CD14-positive monocyte (primary cell): Measurements from ENCODE around the gene KCNQ1. TPM values are rescaled to one million over a fixed set of nuclear protein-coding genes. Genes with fewer than 3 reads are reported as not detected.

ENCODE experiments used
- DNase-seq, 3 donors: peaks; one replicate each; pipeline ENCODE4 v3.0.0-alpha.2; 2011 to 2022
- H2AFZ ChIP-seq: 2 replicates; pipeline ENCODE4 v1.6.0; 2012; ENCODE audit warnings: mild to moderate bottlenecking, low read depth, low read length, inconsistent platforms; ENCODE audit not compliant: insufficient read depth, poor library complexity, severe bottlenecking
- H3K27ac ChIP-seq, 2 donors: 1 replicate in 1 of 2; 2 replicates in 1 of 2; pipeline ENCODE4 v1.5.1; 2012 to 2013; ENCODE audit warnings: low read length in 2 of 2, control low read depth in 1 of 2, inconsistent platforms in 1 of 2, low read depth in 1 of 2, mild to moderate bottlenecking in 1 of 2
- H3K27me3 ChIP-seq, 2 donors: one replicate each; pipeline versions ENCODE4 v1.6.0 to v1.6.1; 2011 to 2013; ENCODE audit warnings: low read length in 2 of 2; ENCODE audit not compliant: control insufficient read depth in 2 of 2, insufficient read depth in 2 of 2
- H3K36me3 ChIP-seq, 2 donors: replicated peaks in 1 of 2; 1 replicate in 1 of 2; 2 replicates in 1 of 2; pipeline versions ENCODE4 v1.5.1 to v1.6.1; 2012 to 2013; ENCODE audit warnings: low read length in 2 of 2, control low read depth in 1 of 2, inconsistent platforms in 1 of 2, mild to moderate bottlenecking in 1 of 2; ENCODE audit not compliant: insufficient read depth in 2 of 2, control insufficient read depth in 1 of 2
- H3K4me1 ChIP-seq, 2 donors: 1 replicate in 1 of 2; 2 replicates in 1 of 2; pipeline versions ENCODE4 v1.5.1 to v1.6.1; 2012 to 2013; ENCODE audit warnings: low read length in 2 of 2, control low read depth in 1 of 2, inconsistent platforms in 1 of 2, mild to moderate bottlenecking in 1 of 2, moderate library complexity in 1 of 2; ENCODE audit not compliant: insufficient read depth in 2 of 2, control insufficient read depth in 1 of 2
- H3K4me2 ChIP-seq: replicated peaks from 2 replicates; pipeline ENCODE3; 2012; ENCODE audit warnings: low read length, moderate library complexity, mild to moderate bottlenecking; ENCODE audit not compliant: poor library complexity, severe bottlenecking; ENCODE audit errors: extremely low read depth
- H3K4me3 ChIP-seq, 3 experiments: fragments of 200-600 bp in 1 of 3; sonication (generic) in 1 of 3; replicated peaks in 1 of 3; 1 replicate in 2 of 3; 2 replicates in 1 of 3; pipeline ENCODE4 v1.5.1; 2011 to 2013; ENCODE audit warnings: low read length in 3 of 3, mild to moderate bottlenecking in 3 of 3, control low read depth in 2 of 3, low read depth in 2 of 3, inconsistent platforms in 1 of 3, moderate library complexity in 1 of 3
- H3K79me2 ChIP-seq: 2 replicates; pipeline ENCODE4 v1.6.0; 2012; ENCODE audit warnings: mild to moderate bottlenecking, control low read depth, inconsistent platforms, low read length, moderate library complexity; ENCODE audit not compliant: insufficient read depth
- H3K9ac ChIP-seq: 2 replicates; pipeline ENCODE4 v1.6.0; 2017; ENCODE audit warnings: low read length, mild to moderate bottlenecking; ENCODE audit not compliant: insufficient read depth, poor library complexity, severe bottlenecking
- H3K9me3 ChIP-seq, 2 donors: replicated peaks in 1 of 2; 1 replicate in 1 of 2; 2 replicates in 1 of 2; pipeline versions ENCODE4 v1.5.1 to v1.6.1; 2012 to 2013; ENCODE audit warnings: low read length in 2 of 2, control low read depth in 1 of 2; ENCODE audit not compliant: control insufficient read depth in 1 of 2, insufficient read depth in 1 of 2
- H4K20me1 ChIP-seq: 2 replicates; pipeline ENCODE4 v1.6.0; 2012; ENCODE audit warnings: mild to moderate bottlenecking, low read length, control low read depth, moderate library complexity; ENCODE audit not compliant: insufficient read depth
- H3K27ac Mint-ChIP-seq, 7 donors: one replicate each; pipeline ENCODE4 v1.8.0; 2020; ENCODE audit warnings: mild to moderate bottlenecking in 7 of 7, mixed read lengths in 7 of 7, moderate library complexity in 6 of 7, inconsistent platforms in 2 of 7
- H3K27me3 Mint-ChIP-seq, 3 donors: one replicate each; pipeline ENCODE4 v1.8.0; 2021 to 2022; ENCODE audit warnings: low read depth in 3 of 3, mild to moderate bottlenecking in 3 of 3, mixed read lengths in 3 of 3, moderate library complexity in 3 of 3, inconsistent platforms in 1 of 3
- H3K36me3 Mint-ChIP-seq, 2 donors: one replicate each; pipeline ENCODE4 v1.8.0; 2020; ENCODE audit warnings: mixed read lengths in 2 of 2, inconsistent platforms in 1 of 2, mild to moderate bottlenecking in 1 of 2
- H3K4me1 Mint-ChIP-seq: one replicate; pipeline ENCODE4 v1.8.0; 2020; ENCODE audit warnings: mild to moderate bottlenecking, mixed read lengths
- H3K4me3 Mint-ChIP-seq, 2 donors: one replicate each; pipeline ENCODE4 v1.8.0; 2020; ENCODE audit warnings: mild to moderate bottlenecking in 2 of 2, mixed read lengths in 2 of 2, moderate library complexity in 1 of 2
- H3K9me3 Mint-ChIP-seq, 7 donors: one replicate each; pipeline ENCODE4 v1.8.0; 2020 to 2022; ENCODE audit warnings: mixed read lengths in 7 of 7, mild to moderate bottlenecking in 6 of 7, moderate library complexity in 6 of 7, inconsistent platforms in 2 of 7
- WGBS: methylation state at CpG from one replicate; pipeline ENCODE4 v1.1.5; 2013; ENCODE audit warnings: missing lambda C conversion rate; ENCODE audit not compliant: insufficient coverage; 5-methylcytosine and 5-hydroxymethylcytosine counted together
- intact Hi-C, 2 donors: fragments of 100-400 bp; cut with micrococcal nuclease; formaldehyde crosslinking; loops; one replicate each; pipeline versions ENCODE4 v1.15.0 to v1.15.1; 2023
- polyA plus RNA-seq, 3 donors: library from polyadenylated mRNA; depleted of rRNA in 1 of 3; unstranded in 2 of 3; stranded (reverse) in 1 of 3; fragments of 300-500 nt in 2 of 3; fragments of >200 nt in 1 of 3; fragmentation: Illumina TruSeq in 2 of 3; gene quantifications; 1 replicate in 2 of 3; 2 replicates in 1 of 3; pipeline ENCODE4 v1.2.3, GENCODE V29; 2012 to 2021
- TF ChIP-seq, protein P1 (sequence below): fragments of 200-600 bp; IDR thresholded peaks from one replicate; pipeline ENCODE4 v1.8.0; 2022; ENCODE audit warnings: antibody characterized with exemption, mild to moderate bottlenecking

Gene KCNQ1
- polyA plus RNA-seq, 3 donors = 14.9 to 31.8 (median 21.6) TPM

DNA sequence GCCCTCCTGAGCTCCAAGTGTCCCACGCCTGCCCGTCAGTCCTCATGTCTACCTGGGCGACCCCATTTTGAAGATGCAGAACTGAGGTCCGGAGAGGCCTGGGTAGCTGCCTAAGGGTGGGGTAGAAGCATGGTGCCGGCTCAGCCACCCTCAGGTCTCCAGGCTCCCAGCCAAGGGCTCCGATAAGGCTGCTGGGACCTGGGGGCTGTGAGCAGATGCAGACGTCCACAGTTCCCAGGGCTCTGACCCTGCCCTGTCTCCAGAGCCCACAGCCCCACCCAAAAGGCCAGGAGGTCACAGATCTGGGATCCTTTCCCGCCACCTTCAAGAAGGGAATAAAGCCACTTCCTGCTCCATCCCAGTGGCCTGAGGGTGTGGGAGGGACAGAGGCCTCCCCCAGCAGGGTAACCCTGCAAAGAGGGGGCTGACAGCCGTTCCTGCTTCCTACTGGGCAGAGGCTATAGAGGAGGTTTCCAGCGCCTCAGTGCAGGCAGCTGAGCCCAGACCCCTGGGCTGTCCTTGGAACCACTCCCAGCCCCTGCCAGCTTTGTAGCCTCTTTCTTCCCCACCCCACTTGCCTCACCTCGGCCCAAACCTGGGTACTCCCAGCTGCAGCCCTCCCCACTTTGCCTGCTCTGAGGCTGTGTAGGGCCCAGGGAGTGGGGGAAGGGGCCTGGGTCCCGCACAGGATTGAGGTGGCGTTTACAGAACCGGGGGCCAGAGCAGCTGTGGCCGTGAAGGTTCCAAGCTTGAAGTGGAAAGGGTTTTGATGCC, 355.3 kb downstream of the KCNQ1 start:
- intact Hi-C loops = no loop called here
- 94% methylated on average over 8 of the region's 15 CpGs for WGBS
- Histone ChIP-seq H3K27me3 (no peaks in the 10 kb centered on the region), H3K4me3 (no peak overlapping the region), H3K4me1 (peaks cover 3 to 6% of the 10 kb centered on the region in 2 donors), H3K79me2 (no peaks in the 10 kb centered on the region), H3K27ac (no peak overlapping the region), H2AFZ (no peak overlapping the region), H4K20me1 (peaks cover 40% of the 10 kb centered on the region), H3K36me3 (peaks cover 2 to 6% of the 10 kb centered on the region in 2 donors), H3K4me2 (no peak overlapping the region), H3K9ac (no peak overlapping the region), H3K9me3 (peaks cover 0 to 10% of the 10 kb centered on the region in 2 donors)
- Mint-ChIP-seq H3K27me3 (peaks cover 3 to 7% (median 7%) of the 10 kb centered on the region in 3 donors), H3K4me1 (peaks cover 2% of the 10 kb centered on the region), H3K36me3 (peaks cover 29 to 35% of the 10 kb centered on the region in 2 donors), H3K9me3 (peaks cover 2 to 14% (median 5%) of the 10 kb centered on the region in 7 donors), H3K4me3 (no peak overlapping the region), H3K27ac (no peak overlapping the region)
- DNase-seq = no peak
- TF ChIP-seq, protein P1, sequence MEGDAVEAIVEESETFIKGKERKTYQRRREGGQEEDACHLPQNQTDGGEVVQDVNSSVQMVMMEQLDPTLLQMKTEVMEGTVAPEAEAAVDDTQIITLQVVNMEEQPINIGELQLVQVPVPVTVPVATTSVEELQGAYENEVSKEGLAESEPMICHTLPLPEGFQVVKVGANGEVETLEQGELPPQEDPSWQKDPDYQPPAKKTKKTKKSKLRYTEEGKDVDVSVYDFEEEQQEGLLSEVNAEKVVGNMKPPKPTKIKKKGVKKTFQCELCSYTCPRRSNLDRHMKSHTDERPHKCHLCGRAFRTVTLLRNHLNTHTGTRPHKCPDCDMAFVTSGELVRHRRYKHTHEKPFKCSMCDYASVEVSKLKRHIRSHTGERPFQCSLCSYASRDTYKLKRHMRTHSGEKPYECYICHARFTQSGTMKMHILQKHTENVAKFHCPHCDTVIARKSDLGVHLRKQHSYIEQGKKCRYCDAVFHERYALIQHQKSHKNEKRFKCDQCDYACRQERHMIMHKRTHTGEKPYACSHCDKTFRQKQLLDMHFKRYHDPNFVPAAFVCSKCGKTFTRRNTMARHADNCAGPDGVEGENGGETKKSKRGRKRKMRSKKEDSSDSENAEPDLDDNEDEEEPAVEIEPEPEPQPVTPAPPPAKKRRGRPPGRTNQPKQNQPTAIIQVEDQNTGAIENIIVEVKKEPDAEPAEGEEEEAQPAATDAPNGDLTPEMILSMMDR = no peak

DNA sequence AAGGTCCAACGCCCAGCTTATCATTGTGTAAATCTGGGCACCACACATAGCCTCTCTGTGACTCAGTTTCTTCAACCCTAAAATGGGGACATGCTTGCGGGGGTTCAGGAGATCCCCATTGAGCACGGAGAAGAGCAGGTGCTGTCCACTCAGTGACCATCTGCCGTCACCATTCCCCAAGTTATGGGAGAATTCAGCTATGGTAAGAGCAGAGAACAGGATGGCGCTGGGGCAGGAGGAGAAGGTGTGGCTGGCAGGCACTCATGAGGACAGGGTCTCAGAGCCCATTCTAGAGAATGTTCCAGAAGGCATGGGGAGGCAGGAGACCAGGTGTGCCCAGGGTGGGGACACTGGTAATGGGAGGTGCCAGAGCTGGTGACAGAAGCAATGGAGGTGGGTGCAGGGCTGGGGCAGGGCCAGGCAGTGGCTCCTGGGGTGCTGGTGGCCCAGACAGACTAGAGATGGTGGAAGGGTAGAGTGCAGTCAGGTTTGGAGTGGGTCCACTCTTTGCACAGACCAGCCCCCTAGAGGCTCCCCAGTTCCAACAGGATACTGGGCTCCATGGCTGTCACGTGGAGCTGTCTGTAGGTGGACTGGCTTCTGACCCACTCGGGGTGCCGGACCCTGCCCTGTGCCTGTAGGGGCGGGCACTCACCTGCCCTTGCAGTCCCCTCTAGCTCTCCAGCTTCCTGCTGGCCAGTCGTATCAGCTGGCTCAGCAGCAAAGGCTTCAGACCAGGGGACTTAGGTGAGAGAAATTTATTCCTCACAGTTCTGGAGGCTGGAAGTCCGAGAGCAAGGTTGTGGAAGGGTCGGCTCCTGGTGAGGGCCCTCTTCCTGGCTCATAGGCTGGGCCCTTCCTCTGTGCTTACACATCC, 356.1 kb downstream of the KCNQ1 start:
- Histone ChIP-seq H3K4me1 (no peaks in the 10 kb centered on the region), H4K20me1 (peaks cover 35% of the 10 kb centered on the region), H3K79me2 (no peaks in the 10 kb centered on the region), H3K27ac (no peak overlapping the region), H3K4me3 (no peak overlapping the region), H3K27me3 (no peaks in the 10 kb centered on the region), H3K9ac (no peak overlapping the region), H3K9me3 (peaks cover 0 to 10% of the 10 kb centered on the region in 2 donors), H3K4me2 (no peak overlapping the region), H2AFZ (no peak overlapping the region), H3K36me3 (peaks cover 2 to 6% of the 10 kb centered on the region in 2 donors)
- Mint-ChIP-seq H3K36me3 (peaks cover 23 to 27% of the 10 kb centered on the region in 2 donors), H3K27me3 (peaks cover 3 to 8% (median 7%) of the 10 kb centered on the region in 3 donors), H3K9me3 (peaks cover 1 to 10% (median 4%) of the 10 kb centered on the region in 7 donors), H3K4me3 (peak overlapping the region in 1 of 2 donors; percentile 41), H3K27ac (peak overlapping the region in 1 of 7 donors; percentile 72), H3K4me1 (peaks cover 2% of the 10 kb centered on the region)
- no peak for DNase-seq
- WGBS = 98% methylated on average over 7 of the region's 12 CpGs
- intact Hi-C loops = no loop called here
- TF ChIP-seq, protein P1 = no peak
